Esophagus squamous epithelium (tissue), 4 donors: ENCODE measurements around the gene IAH1.

Experiments
- POLR2A ChIP-seq, 4 donors: fragments of 450-650 bp; IDR thresholded peaks; one replicate each; pipeline ENCODE4 v1.6.1; 2017; ENCODE audit warnings: antibody characterized with exemption in 4 of 4, mild to moderate bottlenecking in 4 of 4, moderate library complexity in 3 of 4
- TF ChIP-seq, protein P1 (sequence below), 6 experiments: fragments of 450-650 bp in 4 of 6; fragments of 200-600 bp in 2 of 6; sonication (generic) in 2 of 6; IDR thresholded peaks; one replicate each; pipeline ENCODE4 v1.5.1; 2016 to 2019; ENCODE audit warnings: antibody characterized with exemption in 6 of 6, mild to moderate bottlenecking in 4 of 6, moderate library complexity in 4 of 6

DNA sequence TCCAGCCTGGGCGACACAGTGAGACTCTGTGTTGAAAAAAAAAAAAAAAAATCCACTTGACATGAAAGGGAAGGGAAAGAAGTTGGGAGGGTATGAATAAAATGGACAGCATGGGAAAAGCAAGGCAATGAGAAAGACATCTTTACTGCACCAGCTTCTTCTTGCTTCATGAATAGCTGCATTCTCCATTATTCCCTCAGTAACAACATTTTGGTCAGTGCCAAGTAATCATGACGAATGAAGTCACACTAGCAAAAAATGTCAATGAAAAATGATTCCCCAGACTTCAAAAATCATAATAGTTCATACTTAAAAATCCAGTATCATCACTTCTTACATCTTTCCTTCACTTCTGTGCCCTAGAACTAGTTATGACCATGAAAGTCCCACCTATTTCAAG, 50.9 kb downstream of the IAH1 start:
- TF ChIP-seq, protein P1, sequence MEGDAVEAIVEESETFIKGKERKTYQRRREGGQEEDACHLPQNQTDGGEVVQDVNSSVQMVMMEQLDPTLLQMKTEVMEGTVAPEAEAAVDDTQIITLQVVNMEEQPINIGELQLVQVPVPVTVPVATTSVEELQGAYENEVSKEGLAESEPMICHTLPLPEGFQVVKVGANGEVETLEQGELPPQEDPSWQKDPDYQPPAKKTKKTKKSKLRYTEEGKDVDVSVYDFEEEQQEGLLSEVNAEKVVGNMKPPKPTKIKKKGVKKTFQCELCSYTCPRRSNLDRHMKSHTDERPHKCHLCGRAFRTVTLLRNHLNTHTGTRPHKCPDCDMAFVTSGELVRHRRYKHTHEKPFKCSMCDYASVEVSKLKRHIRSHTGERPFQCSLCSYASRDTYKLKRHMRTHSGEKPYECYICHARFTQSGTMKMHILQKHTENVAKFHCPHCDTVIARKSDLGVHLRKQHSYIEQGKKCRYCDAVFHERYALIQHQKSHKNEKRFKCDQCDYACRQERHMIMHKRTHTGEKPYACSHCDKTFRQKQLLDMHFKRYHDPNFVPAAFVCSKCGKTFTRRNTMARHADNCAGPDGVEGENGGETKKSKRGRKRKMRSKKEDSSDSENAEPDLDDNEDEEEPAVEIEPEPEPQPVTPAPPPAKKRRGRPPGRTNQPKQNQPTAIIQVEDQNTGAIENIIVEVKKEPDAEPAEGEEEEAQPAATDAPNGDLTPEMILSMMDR (IDR thresholded peaks at IDR 0.05): no peak
- TF ChIP-seq POLR2A (IDR thresholded peaks at IDR 0.05): no peak
